ENCODE data around the gene LPAR1. TPM values are rescaled to one million over a fixed set of nuclear protein-coding genes. Genes with fewer than 3 reads are reported as not detected.

LPAR1 gene
- total RNA-seq, 2 donors from 2014 or later: not detected

DNA sequence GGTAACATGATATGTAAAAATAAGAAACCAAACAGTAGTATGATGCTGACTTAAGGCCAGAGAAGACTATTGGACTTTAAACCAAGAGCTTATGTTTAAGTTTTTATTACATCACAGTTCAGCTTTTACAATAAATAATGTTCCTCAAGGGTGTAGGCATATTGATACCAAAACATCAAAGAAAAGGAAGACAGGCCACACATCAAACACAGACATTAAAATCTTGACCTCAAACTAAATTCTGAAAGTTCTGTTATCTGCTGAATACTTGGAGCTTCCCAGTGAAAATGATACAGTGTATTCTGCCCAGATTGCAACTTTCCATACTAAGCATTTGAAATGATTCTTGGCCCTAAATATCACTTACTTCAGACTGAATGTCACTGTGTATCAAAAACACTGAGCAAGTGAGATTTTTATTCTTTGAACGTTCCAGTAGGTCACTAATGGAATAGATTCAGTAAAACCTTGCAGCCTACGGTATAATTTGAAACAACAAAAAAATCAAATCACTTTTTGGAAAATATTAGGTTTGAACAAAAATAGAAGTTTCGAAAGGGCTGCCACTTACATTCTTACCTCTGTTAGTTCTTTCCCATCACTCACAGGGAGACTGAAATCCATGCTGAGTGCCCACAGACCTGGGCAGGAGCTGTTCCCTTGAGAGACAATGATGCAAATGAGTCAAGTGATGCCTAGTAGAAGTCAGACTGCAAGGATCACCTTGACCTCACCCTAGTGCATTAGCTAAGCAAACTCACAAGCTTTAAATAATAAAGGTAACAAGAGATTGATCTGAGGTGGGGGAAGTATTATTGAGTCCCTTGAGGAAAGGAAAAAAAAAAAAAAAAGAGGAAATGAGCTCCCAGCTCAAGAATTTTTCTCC, 2.5 kb downstream of the LPAR1 start:
- no peak for ATAC-seq (replicated peaks in 1 of 2)
- H3K4me3 Mint-ChIP-seq: no peak overlapping the region
- peaks cover 12% of the 10 kb centered on the region for H3K4me1 Mint-ChIP-seq (ENCODE audit: low read depth)
- H3K36me3 Mint-ChIP-seq (ENCODE audit: insufficient read depth in 2 of 2): peaks cover 4 to 5% of the 10 kb centered on the region in 2 donors
- H3K27me3 Mint-ChIP-seq (ENCODE audit: low read depth): peaks cover 43% of the 10 kb centered on the region
- no peak overlapping the region for H3K27ac Mint-ChIP-seq
- no peak for DNase-seq
- no peaks in the 10 kb centered on the region for H3K9me3 Mint-ChIP-seq

DNA sequence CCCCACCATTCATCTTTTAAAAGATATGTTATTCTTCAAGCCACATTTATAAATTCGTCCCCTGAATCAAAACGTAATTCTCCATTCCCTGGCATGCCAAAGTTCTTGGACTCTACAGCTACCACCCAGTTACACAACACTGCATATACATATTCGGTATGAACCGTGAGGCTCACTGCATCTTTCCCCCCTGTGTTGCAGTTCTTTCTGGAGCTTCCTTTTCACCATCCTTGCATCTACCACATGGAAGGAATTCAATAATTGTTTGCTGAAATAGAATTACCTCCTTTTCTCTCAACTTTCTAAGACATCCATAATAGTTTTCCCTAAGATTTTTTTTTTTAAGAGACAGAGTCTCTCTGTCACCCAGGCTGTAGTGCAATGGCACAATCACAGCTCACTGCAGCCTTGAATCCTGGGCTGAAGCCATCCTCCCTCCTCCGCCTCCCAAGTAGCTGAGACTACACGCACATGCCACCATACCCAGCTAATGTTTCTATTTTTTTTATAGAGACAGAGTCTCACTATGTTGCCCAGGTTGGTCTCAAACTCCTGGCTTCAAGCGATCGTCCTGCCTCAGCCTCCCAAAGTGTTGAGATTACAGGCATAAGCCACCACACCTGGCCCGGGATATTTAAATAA, 3.3 kb downstream of the LPAR1 start:
- Mint-ChIP-seq H3K4me1 (ENCODE audit: low read depth) (peaks cover 12% of the 10 kb centered on the region), H3K27me3 (ENCODE audit: low read depth) (peaks cover 43% of the 10 kb centered on the region), H3K4me3 (no peak overlapping the region), H3K36me3 (ENCODE audit: insufficient read depth in 2 of 2) (peaks cover 4 to 5% of the 10 kb centered on the region in 2 donors), H3K27ac (no peak overlapping the region), H3K9me3 (no peaks in the 10 kb centered on the region)
- ATAC-seq (replicated peaks in 1 of 2): no peak
- no peak for DNase-seq

DNA sequence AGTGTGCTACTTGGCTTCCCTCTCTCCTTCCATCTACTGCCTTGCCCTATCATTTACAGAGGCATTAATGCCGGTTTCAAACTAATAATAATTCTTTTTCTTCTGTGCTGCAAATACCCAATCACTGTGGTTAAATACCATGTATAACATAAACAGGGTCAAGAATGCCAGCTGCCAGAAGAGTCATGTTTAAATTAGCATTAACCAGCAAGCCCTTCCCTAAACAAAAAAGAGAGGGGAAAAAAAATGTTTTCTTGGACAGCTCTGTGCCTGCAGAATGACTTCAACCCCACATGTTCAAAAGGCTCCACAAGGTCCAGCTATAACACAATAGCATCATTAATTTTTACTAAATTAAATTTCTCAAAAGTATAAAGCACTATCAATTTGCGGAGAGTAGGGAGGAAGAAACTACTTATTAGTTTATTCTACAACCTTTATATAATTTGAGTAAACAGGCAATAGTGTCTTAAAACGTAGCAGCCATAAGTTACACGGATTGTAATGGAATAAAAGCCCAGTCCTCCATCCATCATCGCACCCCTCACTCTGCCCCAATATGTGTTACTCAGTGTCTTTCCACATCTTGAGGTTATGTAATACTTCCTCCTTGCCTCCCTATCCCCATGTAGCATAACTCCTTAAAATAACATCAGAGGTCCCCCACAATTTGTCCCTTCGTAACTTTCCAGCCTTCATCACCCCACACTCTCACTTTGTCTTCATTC, 3.9 kb downstream of the LPAR1 start:
- H3K27ac Mint-ChIP-seq: no peak overlapping the region
- H3K27me3 Mint-ChIP-seq (ENCODE audit: low read depth): peaks cover 40% of the 10 kb centered on the region

DNA sequence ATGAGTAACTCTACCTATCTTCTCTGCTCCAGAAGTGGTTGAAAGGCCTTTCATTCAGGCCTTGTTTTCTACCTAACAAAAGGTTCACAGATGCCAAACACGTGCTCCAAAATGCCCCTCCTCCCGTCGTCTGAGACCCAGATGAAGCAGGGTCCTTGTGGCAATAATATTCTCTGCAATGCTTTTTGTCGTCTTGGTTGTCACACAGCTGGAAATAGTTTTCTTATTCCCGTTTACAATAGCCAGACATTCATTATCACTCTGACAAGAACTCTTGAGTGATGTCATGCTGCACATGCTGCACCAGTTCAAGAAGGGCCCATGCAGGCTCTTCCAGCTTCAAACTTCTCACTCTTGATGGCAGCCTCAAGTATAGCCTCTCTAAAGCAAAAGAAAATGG, 7.8 kb downstream of the LPAR1 start:
- Mint-ChIP-seq H3K36me3 (ENCODE audit: insufficient read depth in 2 of 2) (no peaks in the 10 kb centered on the region), H3K4me3 (no peak overlapping the region), H3K4me1 (ENCODE audit: low read depth) (no peaks in the 10 kb centered on the region), H3K9me3 (peaks cover 2 to 3% of the 10 kb centered on the region in 2 donors), H3K27ac (no peak overlapping the region), H3K27me3 (ENCODE audit: low read depth) (peaks cover 15% of the 10 kb centered on the region)
- DNase-seq (no peak), ATAC-seq (replicated peaks in 1 of 2) (no peak)

More for the DNA sequence above, 3.9 kb downstream of the LPAR1 start:
- Mint-ChIP-seq H3K36me3 (ENCODE audit: insufficient read depth in 2 of 2) (peaks cover 4 to 5% of the 10 kb centered on the region in 2 donors), H3K9me3 (no peaks in the 10 kb centered on the region), H3K4me3 (no peak overlapping the region), H3K4me1 (ENCODE audit: low read depth) (peaks cover 12% of the 10 kb centered on the region)
- ATAC-seq (replicated peaks in 1 of 2) (no peak), DNase-seq (no peak)

DNA sequence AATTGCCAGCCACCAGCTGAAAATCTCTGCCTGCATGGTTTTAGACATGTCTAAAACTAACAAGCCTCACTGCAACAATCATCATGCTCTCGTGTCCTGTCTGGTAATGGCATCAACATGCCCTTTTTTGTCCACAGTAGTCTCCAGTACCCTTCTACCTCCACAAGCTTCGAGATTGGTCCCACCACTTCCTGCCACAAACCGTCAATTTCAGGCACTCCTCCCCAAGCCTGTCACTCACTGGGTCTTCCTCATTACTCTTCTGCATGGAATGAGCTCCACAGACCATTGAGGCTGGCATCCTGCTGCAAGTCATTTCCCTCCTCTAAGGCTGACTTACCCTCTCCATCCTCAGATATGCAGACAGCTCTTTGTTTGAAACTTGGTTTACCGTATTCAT, 9.0 kb downstream of the LPAR1 start:
- Mint-ChIP-seq H3K4me3 (no peak overlapping the region), H3K4me1 (ENCODE audit: low read depth) (no peaks in the 10 kb centered on the region), H3K36me3 (ENCODE audit: insufficient read depth in 2 of 2) (no peaks in the 10 kb centered on the region), H3K9me3 (peaks cover 2 to 6% of the 10 kb centered on the region in 2 donors), H3K27ac (no peak overlapping the region), H3K27me3 (ENCODE audit: low read depth) (peaks cover 5% of the 10 kb centered on the region)
- ATAC-seq (replicated peaks in 1 of 2): no peak
- no peak for DNase-seq

DNA sequence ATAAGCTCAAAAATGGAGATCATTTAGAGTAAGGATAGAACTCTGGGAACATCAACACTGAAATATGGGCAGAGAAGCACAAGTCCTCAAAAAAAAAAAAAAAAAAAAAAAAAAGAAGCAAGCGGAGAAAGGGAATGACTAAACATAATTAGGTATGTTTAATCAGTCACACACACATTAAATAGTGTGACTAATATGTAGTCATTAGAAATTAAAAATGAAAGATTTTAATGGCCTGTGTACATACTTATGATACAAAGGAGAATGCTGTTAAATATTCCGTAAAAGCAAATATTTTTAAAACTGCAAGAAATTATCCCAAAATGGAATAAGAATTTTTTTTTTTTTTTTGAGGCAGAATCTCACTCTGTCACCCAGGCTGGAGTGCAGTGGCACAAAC, 10.5 kb downstream of the LPAR1 start:
- ATAC-seq (replicated peaks in 1 of 2) (no peak), DNase-seq (no peak)
- Mint-ChIP-seq H3K36me3 (ENCODE audit: insufficient read depth in 2 of 2) (no peaks in the 10 kb centered on the region), H3K4me1 (ENCODE audit: low read depth) (no peaks in the 10 kb centered on the region), H3K4me3 (no peak overlapping the region), H3K9me3 (peaks cover 6 to 9% of the 10 kb centered on the region in 2 donors), H3K27ac (no peak overlapping the region), H3K27me3 (ENCODE audit: low read depth) (peaks cover 5% of the 10 kb centered on the region)

DNA sequence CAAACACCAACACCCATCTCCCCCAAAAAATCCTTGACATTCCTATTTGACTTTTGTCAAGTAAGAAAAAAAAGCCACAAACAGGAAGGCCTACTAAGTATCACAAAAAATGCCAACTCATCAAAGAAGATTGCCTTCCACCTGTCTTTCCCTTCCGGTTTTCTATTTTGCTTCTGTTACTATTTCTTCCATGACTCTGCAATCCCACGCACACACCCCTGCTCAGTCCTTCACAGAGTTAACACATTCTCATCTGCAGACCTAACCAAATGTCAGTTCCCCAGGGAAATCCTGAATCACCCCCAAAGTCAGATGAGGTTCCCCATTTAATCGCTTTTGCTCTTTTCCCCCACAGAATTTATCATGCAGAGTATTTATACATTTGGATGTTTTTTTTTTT, 15.1 kb downstream of the LPAR1 start:
- DNase-seq: no peak
- no peaks in the 10 kb centered on the region for H3K4me1 Mint-ChIP-seq (ENCODE audit: low read depth)
- H3K27me3 Mint-ChIP-seq (ENCODE audit: low read depth): no peaks in the 10 kb centered on the region
- ATAC-seq (replicated peaks in 1 of 2): no peak
- peaks cover 6 to 9% of the 10 kb centered on the region in 2 donors for H3K9me3 Mint-ChIP-seq
- H3K36me3 Mint-ChIP-seq (ENCODE audit: insufficient read depth in 2 of 2): no peaks in the 10 kb centered on the region
- no peak overlapping the region for H3K4me3 Mint-ChIP-seq
- H3K27ac Mint-ChIP-seq: no peak overlapping the region

DNA sequence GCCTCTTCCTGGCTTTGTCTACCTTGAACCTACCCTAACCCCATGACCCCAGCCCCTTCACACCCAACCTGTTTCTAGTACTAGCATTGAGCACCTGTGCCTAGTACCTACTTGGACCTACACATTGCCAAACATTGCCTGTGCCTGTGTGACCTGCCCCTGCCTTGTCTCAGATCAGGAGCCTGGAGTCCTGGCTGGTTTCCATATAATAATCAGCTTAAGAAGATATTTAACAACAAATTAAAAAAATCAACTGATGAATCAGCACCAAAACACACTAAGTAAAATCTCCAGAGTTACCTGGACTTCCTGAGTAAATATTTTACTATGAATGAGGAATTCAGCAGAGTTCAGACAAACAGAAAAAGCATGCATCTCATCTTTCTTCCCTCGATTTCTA, 17.7 kb downstream of the LPAR1 start:
- ATAC-seq (replicated peaks in 1 of 2) (no peak), DNase-seq (no peak)
- H3K9me3 Mint-ChIP-seq: peaks cover 3 to 7% of the 10 kb centered on the region in 2 donors
- no peak overlapping the region for H3K4me3 Mint-ChIP-seq
- H3K27ac Mint-ChIP-seq: no peak overlapping the region
- no peaks in the 10 kb centered on the region for H3K36me3 Mint-ChIP-seq (ENCODE audit: insufficient read depth in 2 of 2)
- no peaks in the 10 kb centered on the region for H3K27me3 Mint-ChIP-seq (ENCODE audit: low read depth)
- H3K4me1 Mint-ChIP-seq (ENCODE audit: low read depth): no peaks in the 10 kb centered on the region

DNA sequence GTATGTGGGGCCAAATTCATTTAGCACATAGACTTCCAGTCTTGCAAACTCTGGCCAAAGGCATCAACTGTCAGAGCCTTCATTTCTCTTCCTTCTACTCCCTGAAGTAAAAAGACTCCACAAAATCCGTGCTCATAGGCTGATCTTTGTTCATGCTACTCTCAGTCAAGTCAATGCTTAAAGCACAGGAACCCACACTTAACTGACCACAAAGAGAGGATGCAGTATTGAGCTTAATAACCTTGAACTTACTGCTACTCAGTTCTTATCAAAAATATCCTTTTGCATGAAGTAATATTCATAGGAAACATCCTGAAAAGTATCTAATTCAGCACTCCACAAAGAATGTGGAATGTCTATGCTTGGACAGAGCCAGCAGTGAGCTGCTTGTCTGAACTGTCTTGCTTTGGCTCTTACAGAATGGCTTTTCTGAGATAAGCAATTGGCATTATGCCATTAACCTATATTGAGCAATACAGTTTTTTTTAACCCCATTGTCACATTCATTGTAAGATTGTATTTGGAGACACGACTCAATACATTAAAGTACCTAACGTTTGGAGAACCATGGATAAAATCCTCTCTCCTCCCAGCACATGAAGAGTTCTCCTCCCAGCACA, 21.7 kb downstream of the LPAR1 start:
- H3K27me3 Mint-ChIP-seq (ENCODE audit: low read depth): no peaks in the 10 kb centered on the region
- H3K36me3 Mint-ChIP-seq (ENCODE audit: insufficient read depth in 2 of 2): no peaks in the 10 kb centered on the region
- DNase-seq: no peak
- H3K4me1 Mint-ChIP-seq (ENCODE audit: low read depth): no peaks in the 10 kb centered on the region
- ATAC-seq (replicated peaks in 1 of 2): no peak
- H3K9me3 Mint-ChIP-seq: no peaks in the 10 kb centered on the region
- no peak overlapping the region for H3K4me3 Mint-ChIP-seq
- H3K27ac Mint-ChIP-seq: no peak overlapping the region

DNA sequence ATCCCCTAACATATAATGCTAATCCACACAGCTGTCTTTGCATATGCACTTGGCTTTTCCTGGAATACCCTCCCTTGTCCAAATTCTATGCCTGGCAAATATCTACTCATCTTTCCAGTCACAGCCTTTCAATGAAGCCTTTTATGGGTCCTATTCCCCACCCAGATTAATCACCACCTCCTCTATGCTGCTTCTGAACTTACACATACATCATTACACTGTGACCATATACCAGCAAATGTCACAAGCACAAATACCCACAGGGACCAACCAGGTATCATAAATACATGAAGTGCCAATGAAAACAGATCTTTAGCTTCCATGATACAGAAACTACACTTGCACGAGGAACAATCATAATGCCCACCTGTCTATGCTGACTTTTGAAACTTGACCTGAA, 22.3 kb downstream of the LPAR1 start:
- ATAC-seq (replicated peaks in 1 of 2) (no peak), DNase-seq (no peak)
- Mint-ChIP-seq H3K9me3 (no peaks in the 10 kb centered on the region), H3K27me3 (ENCODE audit: low read depth) (no peaks in the 10 kb centered on the region), H3K27ac (no peak overlapping the region), H3K4me3 (no peak overlapping the region), H3K36me3 (ENCODE audit: insufficient read depth in 2 of 2) (no peaks in the 10 kb centered on the region), H3K4me1 (ENCODE audit: low read depth) (no peaks in the 10 kb centered on the region)

DNA sequence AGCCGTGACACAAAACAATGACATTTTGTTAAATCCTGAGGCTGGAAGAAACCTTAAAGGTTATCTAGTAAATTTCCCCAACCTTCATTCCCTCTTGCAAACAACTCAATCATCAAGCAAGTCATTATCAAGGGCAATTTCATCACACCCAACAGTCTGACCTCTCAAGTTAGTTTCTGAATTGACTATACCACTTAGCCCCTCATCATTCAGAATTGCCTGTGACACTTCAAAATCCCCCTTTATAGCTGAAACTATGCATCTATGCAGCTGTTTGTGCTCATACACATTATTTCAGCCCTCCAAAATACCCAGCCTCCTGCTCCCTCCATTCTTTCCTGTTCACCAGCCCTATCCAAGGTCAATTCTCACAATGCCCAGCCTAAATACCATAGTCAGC, 24.6 kb downstream of the LPAR1 start:
- Mint-ChIP-seq H3K36me3 (ENCODE audit: insufficient read depth in 2 of 2) (no peaks in the 10 kb centered on the region), H3K9me3 (no peaks in the 10 kb centered on the region), H3K4me3 (no peak overlapping the region), H3K4me1 (ENCODE audit: low read depth) (no peaks in the 10 kb centered on the region), H3K27ac (no peak overlapping the region), H3K27me3 (ENCODE audit: low read depth) (no peaks in the 10 kb centered on the region)
- no peak for ATAC-seq (replicated peaks in 1 of 2)
- no peak for DNase-seq

DNA sequence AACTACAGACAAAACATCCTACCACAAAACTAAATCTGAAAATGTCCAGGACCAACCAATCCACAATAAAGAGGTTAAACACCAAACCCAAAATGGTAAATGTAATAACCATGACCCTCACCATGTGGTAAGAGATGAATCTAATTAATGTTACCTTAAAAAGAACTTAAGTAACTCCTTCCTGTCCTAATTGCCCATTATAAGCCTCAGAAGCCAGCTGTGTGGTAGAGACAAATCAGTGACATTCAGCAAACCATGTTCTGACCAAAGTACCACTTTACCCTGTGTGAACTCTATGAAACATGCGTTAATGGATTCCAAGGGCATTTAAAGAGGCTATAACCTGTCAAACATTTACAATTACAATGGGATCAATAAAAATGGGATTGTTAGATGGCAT, 25.0 kb downstream of the LPAR1 start:
- no peaks in the 10 kb centered on the region for H3K9me3 Mint-ChIP-seq
- H3K4me3 Mint-ChIP-seq: no peak overlapping the region
- H3K27me3 Mint-ChIP-seq (ENCODE audit: low read depth): no peaks in the 10 kb centered on the region
- no peaks in the 10 kb centered on the region for H3K4me1 Mint-ChIP-seq (ENCODE audit: low read depth)
- DNase-seq (no peak), ATAC-seq (replicated peaks in 1 of 2) (no peak)
- H3K27ac Mint-ChIP-seq: no peak overlapping the region
- H3K36me3 Mint-ChIP-seq (ENCODE audit: insufficient read depth in 2 of 2): no peaks in the 10 kb centered on the region
